Osteoblast (primary cell): Measurements from ENCODE around the gene MYOG. TPM values are rescaled to one million over a fixed set of nuclear protein-coding genes. Genes with fewer than 3 reads are reported as not detected.

Experiments
- DNase-seq: peaks from one replicate; pipeline ENCODE4 v3.0.0; 2011; ENCODE audit warnings: low spot score, mixed read lengths; ENCODE audit not compliant: insufficient read length; ENCODE audit errors: missing footprints
- H2AFZ ChIP-seq: 2 replicates; pipeline ENCODE4 v1.6.0; 2011; ENCODE audit warnings: mild to moderate bottlenecking, low read length
- H3K27ac ChIP-seq: 2 replicates; pipeline ENCODE4 v1.5.1; 2011; ENCODE audit warnings: mild to moderate bottlenecking, low read depth, low read length, moderate library complexity
- H3K27me3 ChIP-seq: 2 replicates; pipeline ENCODE4 v1.6.0; 2012; ENCODE audit warnings: mild to moderate bottlenecking, control low read depth, inconsistent platforms, low read length, moderate library complexity; ENCODE audit not compliant: insufficient read depth
- H3K36me3 ChIP-seq: 2 replicates; pipeline ENCODE4 v1.5.1; 2011; ENCODE audit warnings: mild to moderate bottlenecking, low read length, control low read depth, moderate library complexity; ENCODE audit not compliant: insufficient read depth
- H3K4me1 ChIP-seq: 2 replicates; pipeline ENCODE4 v1.5.1; 2011; ENCODE audit warnings: mild to moderate bottlenecking, low read length, control low read depth, moderate library complexity; ENCODE audit not compliant: insufficient read depth
- H3K4me2 ChIP-seq: 2 replicates; pipeline ENCODE4 v1.6.0; 2011; ENCODE audit warnings: mild to moderate bottlenecking, low read length; ENCODE audit not compliant: insufficient read depth
- H3K4me3 ChIP-seq: fragments of 200-600 bp; sonication (generic); 3 replicates; pipeline ENCODE4 v1.5.1; 2012; ENCODE audit warnings: mild to moderate bottlenecking, low read length, inconsistent platforms; ENCODE audit not compliant: insufficient read depth
- H3K79me2 ChIP-seq: 2 replicates; pipeline ENCODE4 v1.6.0; 2012; ENCODE audit warnings: mild to moderate bottlenecking, low read length, control low read depth, inconsistent platforms; ENCODE audit not compliant: insufficient read depth
- H3K9me3 ChIP-seq: 2 replicates; pipeline ENCODE4 v1.5.1; 2011; ENCODE audit warnings: low read depth, low read length, control low read depth
- H4K20me1 ChIP-seq: 2 replicates; pipeline ENCODE4 v1.6.0; 2012; ENCODE audit warnings: mild to moderate bottlenecking, low read length, control low read depth; ENCODE audit not compliant: insufficient read depth
- CTCF ChIP-seq: IDR thresholded peaks from 2 replicates; pipeline ENCODE4 v1.5.1; 2011; ENCODE audit warnings: mild to moderate bottlenecking, low read depth, low read length, moderate library complexity; ENCODE audit errors: extremely low read depth
- total RNA-seq: library from RNA; depleted of rRNA; stranded (reverse); fragments of >200 nt; gene quantifications from 2 replicates; pipeline ENCODE4 v1.2.3, GENCODE V29; 2012

Gene MYOG
- total RNA-seq, 1 donor: not detected

GRCh38 chr1:203114202-203114601 lies 28.4 kb upstream of the MYOG start:
- Histone ChIP-seq H3K27ac (no peak overlapping the region), H3K4me1 (no peaks in the 10 kb centered on the region), H4K20me1 (no peaks in the 10 kb centered on the region), H2AFZ (no peak overlapping the region), H3K79me2 (no peaks in the 10 kb centered on the region), H3K36me3 (no peaks in the 10 kb centered on the region), H3K4me3 (no peak overlapping the region), H3K4me2 (no peak overlapping the region), H3K27me3 (peaks cover 69% of the 10 kb centered on the region), H3K9me3 (no peaks in the 10 kb centered on the region)
- no peak for DNase-seq
- TF ChIP-seq CTCF: no peak

- no peak overlapping the region for H3K4me2 ChIP-seq
- no peaks in the 10 kb centered on the region for H3K36me3 ChIP-seq
- no peak overlapping the region for H3K4me3 ChIP-seq
- no peaks in the 10 kb centered on the region for H3K4me1 ChIP-seq
- H2AFZ ChIP-seq: no peak overlapping the region
- no peaks in the 10 kb centered on the region for H3K9me3 ChIP-seq
- TF ChIP-seq CTCF: no peak
- H4K20me1 ChIP-seq: no peaks in the 10 kb centered on the region
- no peak for DNase-seq
- H3K79me2 ChIP-seq: no peaks in the 10 kb centered on the region
- no peak overlapping the region for H3K27ac ChIP-seq
- peaks cover 69% of the 10 kb centered on the region for H3K27me3 ChIP-seq
Observed at GRCh38 chr1:203113308-203113707, 27.5 kb upstream of the MYOG start.

- H3K27me3 ChIP-seq: peaks cover 72% of the 10 kb centered on the region
- H3K36me3 ChIP-seq: no peaks in the 10 kb centered on the region
- no peak for TF ChIP-seq CTCF
- H2AFZ ChIP-seq: no peak overlapping the region
- H3K27ac ChIP-seq: no peak overlapping the region
- H3K79me2 ChIP-seq: no peaks in the 10 kb centered on the region
- DNase-seq: no peak
- no peak overlapping the region for H3K4me3 ChIP-seq
- H4K20me1 ChIP-seq: no peaks in the 10 kb centered on the region
- H3K4me2 ChIP-seq: no peak overlapping the region
- H3K4me1 ChIP-seq: no peaks in the 10 kb centered on the region
- no peaks in the 10 kb centered on the region for H3K9me3 ChIP-seq
Observed at GRCh38 chr1:203112475-203112874, 26.7 kb upstream of the MYOG start.

- no peak for TF ChIP-seq CTCF
- no peaks in the 10 kb centered on the region for H3K4me1 ChIP-seq
- no peak for DNase-seq
- H3K36me3 ChIP-seq: no peaks in the 10 kb centered on the region
- no peak overlapping the region for H3K4me2 ChIP-seq
- no peak overlapping the region for H3K27ac ChIP-seq
- H4K20me1 ChIP-seq: no peaks in the 10 kb centered on the region
- no peaks in the 10 kb centered on the region for H3K79me2 ChIP-seq
- peaks cover 44% of the 10 kb centered on the region for H3K27me3 ChIP-seq
- H2AFZ ChIP-seq: no peak overlapping the region
- no peak overlapping the region for H3K4me3 ChIP-seq
- no peaks in the 10 kb centered on the region for H3K9me3 ChIP-seq
Observed at GRCh38 chr1:203104789-203105390, 19.1 kb upstream of the MYOG start.
